Osteocyte (in vitro differentiated cells): ENCODE data around the gene VPS37D. TPM values are rescaled to one million over a fixed set of nuclear protein-coding genes. Genes with fewer than 3 reads are reported as not detected.
A peak's percentile ranks its signal among the peaks of the same experiment; 100 is the strongest.
"Not testable (repeated sequence)": the region's sequence is repeated elsewhere in the genome, so short reads cannot be mapped to it uniquely, and the experiment has no call there.

Experiments used
- DNase-seq: peaks from one replicate; pipeline ENCODE4 v3.0.0; 2021; ENCODE audit warnings: mixed read lengths; ENCODE audit not compliant: unreplicated experiment; ENCODE audit errors: extremely low spot score
- H3K27ac Mint-ChIP-seq: one replicate; pipeline ENCODE4 v1.8.0; 2021; ENCODE audit warnings: mild to moderate bottlenecking, mixed read lengths; ENCODE audit not compliant: unreplicated experiment
- H3K27me3 Mint-ChIP-seq: one replicate; pipeline ENCODE4 v1.8.0; 2021; ENCODE audit warnings: mixed read lengths; ENCODE audit not compliant: unreplicated experiment
- H3K36me3 Mint-ChIP-seq: one replicate; pipeline ENCODE4 v1.8.0; 2021; ENCODE audit warnings: mixed read lengths; ENCODE audit not compliant: unreplicated experiment
- H3K4me1 Mint-ChIP-seq: one replicate; pipeline ENCODE4 v1.8.0; 2021; ENCODE audit warnings: mixed read lengths; ENCODE audit not compliant: unreplicated experiment
- H3K4me3 Mint-ChIP-seq: one replicate; pipeline ENCODE4 v1.8.0; 2021; ENCODE audit warnings: mild to moderate bottlenecking, moderate library complexity, mixed read lengths; ENCODE audit not compliant: unreplicated experiment
- H3K9me3 Mint-ChIP-seq: one replicate; pipeline ENCODE4 v1.8.0; 2021; ENCODE audit warnings: mixed read lengths; ENCODE audit not compliant: unreplicated experiment
- CTCF ChIP-seq: fragments of 200-600 bp; sonication (generic); IDR thresholded peaks from 2 replicates; pipeline ENCODE4 v1.5.0; 2021; ENCODE audit warnings: antibody characterized with exemption, mild to moderate bottlenecking, moderate library complexity
- microRNA-seq: library from miRNA; unstranded; fragments of <30 nt; microRNA quantifications from one replicate; pipeline ENCODE4 v1.1.0, GENCODE V29; 2020; ENCODE audit not compliant: unreplicated experiment
- total RNA-seq: library from RNA; stranded (reverse); gene quantifications from 2 replicates; pipeline ENCODE4 v1.2.1, GENCODE V29; 2021

Gene VPS37D
- total RNA-seq, 1 donor from 2014 or later, result 5.0 TPM

- Mint-ChIP-seq H3K4me1 (peaks cover 55% of the 10 kb centered on the region), H3K27ac (peak within 1 kb of the TSS; percentile 84), H3K9me3 (no peaks in the 10 kb centered on the region), H3K27me3 (no peaks in the 10 kb centered on the region), H3K4me3 (peak within 1 kb of the TSS; percentile 81), H3K36me3 (no peaks in the 10 kb centered on the region)
- DNase-seq, result peak; percentile 92
- no peak for TF ChIP-seq CTCF
These were observed 51.5 kb downstream of the VPS37D start, which contains the start of gene STX1A for GRCh38 chr7:73718905-73719805. Gene STX1A (minus strand): TSS chr7:73719669. CDS start chr7:73719631, 38 bp downstream.

- H3K4me3 Mint-ChIP-seq, result peak overlapping the region; percentile 64
- H3K4me1 Mint-ChIP-seq, result peaks cover 55% of the 10 kb centered on the region
- H3K27ac Mint-ChIP-seq, result peak overlapping the region; percentile 43
These were observed 52.2 kb downstream of the VPS37D start for GRCh38 chr7:73719806-73720169.

GRCh38 chr7:73720443-73720842 lies 52.8 kb downstream of the VPS37D start:
- Mint-ChIP-seq H3K4me1 (peaks cover 49% of the 10 kb centered on the region), H3K27ac (peak overlapping the region; percentile 43), H3K4me3 (peak overlapping the region; percentile 64)
- H3K27me3 Mint-ChIP-seq, H3K36me3 Mint-ChIP-seq, DNase-seq, H3K9me3 Mint-ChIP-seq: not testable (repeated sequence)

More at GRCh38 chr7:73719806-73720169, 52.2 kb downstream of the VPS37D start:
- H3K27me3 Mint-ChIP-seq, result no peaks in the 10 kb centered on the region
- H3K9me3 Mint-ChIP-seq, result no peaks in the 10 kb centered on the region
- no peaks in the 10 kb centered on the region for H3K36me3 Mint-ChIP-seq
- TF ChIP-seq CTCF, result no peak
- DNase-seq, result no peak

- peak overlapping the region; percentile 79 for H3K27ac Mint-ChIP-seq
- H3K27me3 Mint-ChIP-seq, result no peaks in the 10 kb centered on the region
- H3K36me3 Mint-ChIP-seq, result no peaks in the 10 kb centered on the region
- peak overlapping the region; percentile 58 for H3K4me3 Mint-ChIP-seq
- no peak for DNase-seq
- no peak for TF ChIP-seq CTCF
- H3K4me1 Mint-ChIP-seq, result peaks cover 40% of the 10 kb centered on the region
- H3K9me3 Mint-ChIP-seq, result no peaks in the 10 kb centered on the region
These were observed 53.8 kb downstream of the VPS37D start for GRCh38 chr7:73721377-73721817.

Small RNA genes lying within 50 kb of the gene (microRNA-seq; reads per million reads assigned to microRNA genes)
- gene MIR4284, result not detected

Other genes starting within 250 kb of the VPS37D start
- gene FZD9, start 234.1 kb upstream of the VPS37D start, total RNA-seq, result 1.8 and 1.9 TPM in 2 replicates
- 80.7 and 86.6 TPM in 2 replicates for gene BAZ1B, start 145.5 kb upstream of the VPS37D start, total RNA-seq
- gene BCL7B, start 110.1 kb upstream of the VPS37D start, total RNA-seq, result 37.4 and 41.8 TPM in 2 replicates
- gene TBL2, start 89.3 kb upstream of the VPS37D start, total RNA-seq, result 47.7 and 48.0 TPM in 2 replicates
- gene MLXIPL, start 43.3 kb upstream of the VPS37D start, total RNA-seq, result 0.43 TPM in 1 of 2 replicates, not detected in the other
- 13.8 and 14.5 TPM in 2 replicates for gene DNAJC30, start 15.6 kb downstream of the VPS37D start, total RNA-seq
- gene BUD23, start 15.8 kb downstream of the VPS37D start, total RNA-seq, result 47.2 and 56.7 TPM in 2 replicates
- gene STX1A, start 51.8 kb downstream of the VPS37D start, total RNA-seq, result 21.7 and 24.0 TPM in 2 replicates
- 14.0 and 17.4 TPM in 2 replicates for gene ABHD11, start 71.0 kb downstream of the VPS37D start, total RNA-seq
- gene CLDN3, start 102.4 kb downstream of the VPS37D start, total RNA-seq, result not detected in 2 replicates
- 0.50 and 0.62 TPM in 2 replicates for gene CLDN4, start 163.2 kb downstream of the VPS37D start, total RNA-seq
- 2.2 and 2.7 TPM in 2 replicates for gene METTL27, start 174.7 kb downstream of the VPS37D start, total RNA-seq
- gene TMEM270, start 193.3 kb downstream of the VPS37D start, total RNA-seq, result not detected in 2 replicates